GM12878 (cell line): Measurements from ENCODE around the gene ITGB5. TPM values are rescaled to one million over a fixed set of nuclear protein-coding genes. Genes with fewer than 3 reads are reported as not detected.
"Not testable (repeated sequence)": the region's sequence is repeated elsewhere in the genome, so short reads cannot be mapped to it uniquely, and the experiment has no call there.

Source experiments
- ATAC-seq: fragments of 200-7000 bp; cut with Tn5 transposase; 3 replicates; pipeline ENCODE4 v1.9.1; 2020; ENCODE audit warnings: mild to moderate bottlenecking, moderate library complexity
- BruUV-seq: library from RNA; stranded (reverse); fragments of 400-500 nt; replicated peaks from 2 replicates; lab custom pipeline; 2021; lab: Mats Ljungman, UMichigan
- CTCF ChIA-PET: fragments of 300-600 bp; sonication (Branson Sonifier 250); formaldehyde crosslinking; extraction: SDS; loops from one replicate; lab custom pipeline; 2021; ENCODE audit warnings: inconsistent platforms; lab: Yijun Ruan, JAX
- POLR2A ChIA-PET: fragments of 350-600 bp; formaldehyde crosslinking; extraction: SDS; loops from one replicate; lab custom pipeline; 2021; ENCODE audit warnings: inconsistent platforms; lab: Charles Lee
- RAD21 ChIA-PET: fragments of 300-600 bp; sonication (Branson Sonifier 250); formaldehyde crosslinking; loops from one replicate; lab custom pipeline; 2023; ENCODE audit warnings: antibody characterized with exemption; ENCODE audit not compliant: unreplicated experiment; lab: Charles Lee
- SMC1A ChIA-PET: fragments of 300-600 bp; sonication (Branson Sonifier 250); formaldehyde crosslinking; loops from one replicate; lab custom pipeline; 2023; ENCODE audit not compliant: unreplicated experiment, uncharacterized antibody; lab: Charles Lee
- DNase-seq: peaks from one replicate; pipeline ENCODE4 v3.0.0-alpha.2; 2011; ENCODE audit warnings: low read depth, low spot score
- FAIRE-seq: peaks from 3 replicates; lab custom pipeline; 2011; peaks lifted over from hg19 to GRCh38; lab: Jason Lieb, UNC
- H2AFZ ChIP-seq: 2 replicates; pipeline ENCODE4 v1.6.0; 2011; ENCODE audit warnings: low read depth, low read length, control low read depth; ENCODE audit not compliant: control insufficient read depth
- H3K27ac ChIP-seq: 2 replicates; pipeline ENCODE4 v1.5.1; 2011; ENCODE audit warnings: control low read depth; ENCODE audit not compliant: control insufficient read depth, insufficient read depth
- H3K27me3 ChIP-seq, 2 experiments: replicated peaks in 1 of 2; 2 replicates each; pipeline versions ENCODE4 v1.6.0 to v1.6.1; 2011; ENCODE audit warnings: low read length in 1 of 2; ENCODE audit not compliant: control insufficient read depth in 2 of 2, insufficient read depth in 2 of 2
- H3K36me3 ChIP-seq, 2 experiments: 2 replicates each; pipeline ENCODE4 v1.5.1; 2011; ENCODE audit warnings: low read length in 1 of 2; ENCODE audit not compliant: control insufficient read depth in 2 of 2, insufficient read depth in 2 of 2
- H3K4me1 ChIP-seq: 2 replicates; pipeline ENCODE4 v1.6.1; 2011; ENCODE audit warnings: mild to moderate bottlenecking, low read length, moderate library complexity, mixed read lengths; ENCODE audit not compliant: control insufficient read depth, insufficient read depth
- H3K4me2 ChIP-seq: 2 replicates; pipeline ENCODE4 v1.6.0; 2011; ENCODE audit warnings: control low read depth; ENCODE audit not compliant: control insufficient read depth, insufficient read depth
- H3K4me3 ChIP-seq: fragments of 200-600 bp; sonication (generic); 2 replicates; pipeline ENCODE4 v1.5.1; 2016
- H3K79me2 ChIP-seq: 2 replicates; pipeline ENCODE4 v1.6.0; 2011; ENCODE audit warnings: low read length; ENCODE audit not compliant: control insufficient read depth, insufficient read depth
- H3K9ac ChIP-seq: 2 replicates; pipeline ENCODE4 v1.8.0; 2011; ENCODE audit warnings: low read length, control low read depth, mixed read lengths; ENCODE audit not compliant: control insufficient read depth, insufficient read depth
- H3K9me3 ChIP-seq: replicated peaks from 3 replicates; pipeline ENCODE4 v1.5.1; 2011; ENCODE audit warnings: mild to moderate bottlenecking, low read length; ENCODE audit not compliant: control insufficient read depth, insufficient read depth
- H4K20me1 ChIP-seq: 2 replicates; pipeline ENCODE4 v1.6.0; 2011; ENCODE audit not compliant: control insufficient read depth, insufficient read depth
- CBX3 ChIP-seq: fragments of 200-600 bp; sonication (generic); IDR thresholded peaks from 2 replicates; pipeline ENCODE4 v1.6.1; 2016; ENCODE audit warnings: low read depth, borderline replicate concordance
- EP300 ChIP-seq, 2 experiments: fragments of 150-350 bp in 1 of 2; IDR thresholded peaks; 2 replicates each; pipeline ENCODE4 v1.6.1; 2011 to 2012; ENCODE audit warnings: low read depth in 2 of 2, low read length in 2 of 2, borderline replicate concordance in 1 of 2, improper control_type of control experiment in 1 of 2, inconsistent platforms in 1 of 2; ENCODE audit not compliant: control insufficient read depth in 1 of 2
- JUNB ChIP-seq: IDR thresholded peaks from 2 replicates; pipeline ENCODE4 v1.6.1; 2016; ENCODE audit warnings: antibody characterized with exemption, mild to moderate bottlenecking
- SP1 ChIP-seq: IDR thresholded peaks from one replicate; pipeline ENCODE4 v1.6.1; 2011; ENCODE audit warnings: low read depth, low read length
- SREBF2 ChIP-seq: IDR thresholded peaks from 2 replicates; pipeline ENCODE4 v1.6.1; 2012; ENCODE audit warnings: mild to moderate bottlenecking, low read length
- WGBS: methylation state at CpG from one replicate; pipeline ENCODE4 v1.1.6; 2016; ENCODE audit warnings: low lambda C conversion rate; ENCODE audit not compliant: insufficient replicate concordance, insufficient coverage; ENCODE audit errors: missing lambda C conversion rate; 5-methylcytosine and 5-hydroxymethylcytosine counted together
- in situ Hi-C: fragments of 300-500 bp; cut with MboI; formaldehyde crosslinking; loops from 9 replicates; pipeline ENCODE4 v1.14.3; 2018; ENCODE audit warnings: mixed read lengths
- intact Hi-C: fragments of 100-400 bp; cut with micrococcal nuclease; formaldehyde crosslinking; loops from one replicate; pipeline ENCODE4 v1.14.2; 2022; ENCODE audit not compliant: unreplicated experiment
- polyA plus RNA-seq, 11 experiments: library from polyadenylated mRNA; depleted of rRNA in 4 of 11; unstranded in 6 of 11; stranded (reverse) in 5 of 11; fragments of >200 nt; fragmentation: Nextera tagmentation in 4 of 11; fragmentation: Illumina TruSeq in 1 of 11; extraction: Ambion mirVana in 4 of 11; extraction: Trizol in 1 of 11; gene quantifications; 1 replicate in 1 of 11; 2 replicates in 10 of 11; pipeline versions ENCODE4 v1.2.1 to v1.2.3, GENCODE V29; 2011 to 2016; ENCODE audit warnings: inconsistent platforms in 2 of 11, missing spikeins in 2 of 11, low read depth in 1 of 11
- total RNA-seq, 4 experiments: library from RNA; depleted of rRNA in 3 of 4; stranded (reverse); fragments of >200 nt in 3 of 4; fragmentation: Illumina TruSeq in 1 of 4; extraction: Trizol in 1 of 4; gene quantifications; 2 replicates each; pipeline versions ENCODE4 v1.2.1 to v1.2.3, GENCODE V29; 2013 to 2021
- TF ChIP-seq, protein P1 (sequence below): IDR thresholded peaks from 2 replicates; pipeline ENCODE4 v1.6.1; 2012; ENCODE audit warnings: low read depth, low read length, improper control_type of control experiment

Gene ITGB5
- total and polyA plus RNA-seq, 10 of the 15 experiments (the other 5 are each of a cell fraction or from before 2014, with no cell fraction given), result 0.05 to 10.0 (median 0.83) TPM; not detected in 2

DNA sequence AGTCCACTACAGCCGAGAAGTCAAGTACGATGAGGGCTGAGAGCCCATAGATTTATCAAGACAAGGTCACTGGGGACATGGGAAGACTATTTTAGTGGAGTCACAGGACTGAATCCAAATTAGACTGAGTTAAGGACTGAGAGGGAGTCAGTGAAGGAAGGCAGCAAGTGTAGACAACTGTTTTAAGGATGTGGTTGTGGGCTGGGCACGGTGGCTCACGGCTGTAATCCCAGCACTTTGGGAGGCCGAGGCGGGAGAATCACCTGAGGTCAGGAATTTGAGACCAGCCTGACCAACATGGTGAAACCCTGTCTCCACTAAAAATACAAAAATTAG is 104.8 kb downstream of the ITGB5 start:
- H2AFZ ChIP-seq, H3K27ac ChIP-seq, H3K9ac ChIP-seq, POLR2A ChIA-PET, H3K9me3 ChIP-seq, H3K36me3 ChIP-seq, H3K27me3 ChIP-seq, in situ Hi-C loops, BruUV-seq, H3K4me3 ChIP-seq, DNase-seq, H3K4me2 ChIP-seq, H3K79me2 ChIP-seq, ATAC-seq, intact Hi-C loops, H4K20me1 ChIP-seq, FAIRE-seq: not testable (repeated sequence)
- peaks cover 21% of the 10 kb centered on the region for H3K4me1 ChIP-seq
- SMC1A ChIA-PET, result interaction anchor here (0.8 to 7.1 kb wide), 4 partner anchors 9 to 119 kb away, joined by 3 to 88 read pairs (median 4); no protein-coding TSS in a partner anchor
- 59% methylated on average over 6 of the region's 6 CpGs for WGBS
- RAD21 ChIA-PET, result interaction anchor here (0.7 kb wide), 1 partner anchor 12 kb away, joined by 3 read pairs; no protein-coding TSS in a partner anchor
- CTCF ChIA-PET, result interaction anchor here (2.0 to 7.0 kb wide), 3 partner anchors 13 to 119 kb away, joined by 7 to 96 read pairs (median 59); no protein-coding TSS in a partner anchor

DNA sequence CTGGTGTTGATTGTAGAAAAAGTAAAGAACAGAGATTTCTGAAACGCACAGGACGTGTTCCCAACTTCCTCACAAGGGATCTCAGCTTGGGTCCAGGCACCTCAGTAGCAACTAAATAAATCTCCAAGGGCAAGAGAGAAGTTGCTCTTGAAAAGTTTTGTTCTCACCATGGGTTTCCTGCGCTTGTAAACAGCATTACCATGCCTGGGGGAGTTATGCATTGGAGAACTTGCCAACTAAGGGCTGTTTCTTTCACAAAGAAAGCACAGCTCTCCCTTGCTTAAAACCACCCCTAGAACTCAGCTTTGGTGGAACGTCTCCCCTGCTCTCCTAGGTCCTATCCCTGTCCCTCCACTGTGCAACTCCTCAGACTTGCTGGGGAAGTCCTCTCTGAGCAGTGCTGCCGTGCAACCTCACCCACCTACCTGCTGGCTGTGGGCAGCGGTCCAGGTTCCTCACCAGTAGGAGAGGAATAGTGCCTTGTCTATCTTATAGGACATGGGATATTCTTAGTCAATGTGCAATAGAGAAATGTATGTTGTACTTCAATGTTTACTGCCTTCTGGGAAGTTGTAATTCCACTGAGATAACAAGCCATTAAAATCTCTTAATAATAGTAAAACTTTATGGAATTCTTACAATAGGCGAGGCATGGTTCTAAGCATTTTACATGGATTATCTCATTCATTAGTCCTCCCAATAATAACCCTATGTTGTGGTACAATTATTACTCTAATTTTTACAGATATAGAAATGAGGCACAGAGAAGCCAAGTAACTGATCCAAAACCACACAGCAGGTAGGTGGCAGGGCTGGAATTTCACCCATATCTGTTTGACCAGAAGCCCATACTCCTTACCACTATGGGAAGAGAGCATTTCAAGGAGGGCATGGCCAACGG is 105.4 kb downstream of the ITGB5 start:
- no peak for DNase-seq
- Histone ChIP-seq H3K4me2 (no peak overlapping the region), H3K79me2 (no peaks in the 10 kb centered on the region), H4K20me1 (no peaks in the 10 kb centered on the region), H3K9ac (no peak overlapping the region), H3K4me3 (no peak overlapping the region), H3K4me1 (peaks cover 21% of the 10 kb centered on the region), H2AFZ (no peak overlapping the region), H3K9me3 (no peaks in the 10 kb centered on the region), H3K36me3 (no peaks in the 10 kb centered on the region), H3K27me3 (no peaks in the 10 kb centered on the region), H3K27ac (no peak overlapping the region)
- no peak for ATAC-seq
- ChIA-PET RAD21 (interaction anchor here (2.5 kb wide), 1 partner anchor 12 kb away, joined by 9 read pairs; no protein-coding TSS in a partner anchor), CTCF (interaction anchor here (1.3 to 7.0 kb wide), 5 partner anchors 11 to 120 kb away, joined by 4 to 96 read pairs (median 22); no protein-coding TSS in a partner anchor), SMC1A (interaction anchor here (0.9 to 7.1 kb wide), 5 partner anchors 11 to 119 kb away, joined by 3 to 88 read pairs (median 5); no protein-coding TSS in a partner anchor), POLR2A (interaction anchor here (1.5 kb wide), 1 partner anchor 11 kb away, joined by 4 read pairs; no protein-coding TSS in a partner anchor)
- no TSS peak for BruUV-seq
- WGBS, result 68% methylated on average over 8 of the region's 8 CpGs
- in situ Hi-C loops, result no loop called here
- no peak for FAIRE-seq
- intact Hi-C loops, result no loop called here
- TF ChIP-seq CBX3, result no peak
- TF ChIP-seq EP300 (IDR thresholded peaks at IDR 0.05; ENCODE audit: borderline replicate concordance in 1 of 2, control insufficient read depth in 1 of 2, low read depth in 2 of 2, low read length in 2 of 2), result no peak
- TF ChIP-seq, protein P1, sequence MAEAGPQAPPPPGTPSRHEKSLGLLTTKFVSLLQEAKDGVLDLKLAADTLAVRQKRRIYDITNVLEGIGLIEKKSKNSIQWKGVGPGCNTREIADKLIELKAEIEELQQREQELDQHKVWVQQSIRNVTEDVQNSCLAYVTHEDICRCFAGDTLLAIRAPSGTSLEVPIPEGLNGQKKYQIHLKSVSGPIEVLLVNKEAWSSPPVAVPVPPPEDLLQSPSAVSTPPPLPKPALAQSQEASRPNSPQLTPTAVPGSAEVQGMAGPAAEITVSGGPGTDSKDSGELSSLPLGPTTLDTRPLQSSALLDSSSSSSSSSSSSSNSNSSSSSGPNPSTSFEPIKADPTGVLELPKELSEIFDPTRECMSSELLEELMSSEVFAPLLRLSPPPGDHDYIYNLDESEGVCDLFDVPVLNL, result no peak
- no peak for TF ChIP-seq JUNB
- no peak for TF ChIP-seq SP1
- no peak for TF ChIP-seq SREBF2
